Measurements from ENCODE around the gene FOSL1.

GRCh38 chr11:65871811-65872548 is 28.2 kb downstream of the FOSL1 start:
- no peak for TF ChIP-seq CTCF (IDR thresholded peaks at IDR 0.05; ENCODE audit: insufficient read depth, low read length)
- no peak for TF ChIP-seq POLR2AphosphoS5 (IDR thresholded peaks at IDR 0.05; ENCODE audit: low read depth)
